Measurements from ENCODE around the gene TANGO6. TPM values are rescaled to one million over a fixed set of nuclear protein-coding genes. Genes with fewer than 3 reads are reported as not detected.

Gene TANGO6
- total and polyA plus RNA-seq, 3 experiments from 2014 or later = 19.5 to 30.3 (median 28.9) TPM

DNA sequence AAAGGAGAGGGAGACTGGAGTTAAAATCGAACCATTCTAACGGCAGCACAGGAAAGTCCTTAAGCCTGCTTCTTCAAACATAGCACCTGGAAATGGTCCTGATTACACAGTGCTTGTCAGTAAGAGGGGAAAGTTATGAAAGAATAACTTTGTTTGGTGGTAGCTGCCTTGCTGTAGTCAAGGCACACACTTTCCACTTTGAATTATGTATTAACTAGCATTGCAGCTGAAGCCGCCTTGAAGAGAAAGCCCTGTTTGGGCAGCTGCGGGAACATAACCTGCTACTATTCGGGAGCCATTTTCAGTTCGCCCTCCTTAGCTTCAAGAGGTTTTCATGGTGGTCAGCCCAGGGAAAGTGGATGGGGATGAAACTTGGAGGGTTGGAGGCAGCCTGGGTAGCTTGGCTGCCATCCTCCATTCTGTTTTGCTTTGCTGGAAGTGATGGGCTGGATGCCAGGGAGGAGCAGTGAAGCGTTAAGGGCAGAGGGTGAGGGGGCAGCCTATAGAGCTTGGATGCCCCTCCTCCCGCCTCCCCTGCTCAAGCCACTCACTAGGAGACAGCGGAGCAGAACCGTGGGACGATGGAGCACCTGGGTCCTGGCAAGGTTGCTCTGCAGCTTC lies 256.9 kb downstream of the TANGO6 start:
- ChIA-PET POLR2A (no interaction called here), CTCF (no interaction called here)
- Histone ChIP-seq H3K27me3 (ENCODE audit: insufficient read depth, low read length, poor library complexity, severe bottlenecking) (peaks cover 7% of the 10 kb centered on the region), H3K4me3 (ENCODE audit: low read length) (no peak overlapping the region), H3K36me3 (ENCODE audit: insufficient read depth, low read length) (no peaks in the 10 kb centered on the region), H3K27ac (ENCODE audit: low read depth, low read length) (no peak overlapping the region), H3K4me1 (ENCODE audit: insufficient read depth, low read length) (peaks cover under 1% of the 10 kb centered on the region), H3K9me3 (ENCODE audit: low read length) (no peaks in the 10 kb centered on the region)
- H3K36me3 Mint-ChIP-seq = peaks cover 0 to under 1% (median 0%) of the 10 kb centered on the region in 3 donors
- H3K27me3 Mint-ChIP-seq = peaks cover 15% of the 10 kb centered on the region in 2 donors
- DNase-seq = no peak
- H3K4me3 Mint-ChIP-seq = no peak overlapping the region
- H3K4me1 Mint-ChIP-seq = peaks cover under 1 to 2% (median 1%) of the 10 kb centered on the region in 3 donors
- no peaks in the 10 kb centered on the region for H3K9me3 Mint-ChIP-seq
- H3K27ac Mint-ChIP-seq = no peak overlapping the region

DNA sequence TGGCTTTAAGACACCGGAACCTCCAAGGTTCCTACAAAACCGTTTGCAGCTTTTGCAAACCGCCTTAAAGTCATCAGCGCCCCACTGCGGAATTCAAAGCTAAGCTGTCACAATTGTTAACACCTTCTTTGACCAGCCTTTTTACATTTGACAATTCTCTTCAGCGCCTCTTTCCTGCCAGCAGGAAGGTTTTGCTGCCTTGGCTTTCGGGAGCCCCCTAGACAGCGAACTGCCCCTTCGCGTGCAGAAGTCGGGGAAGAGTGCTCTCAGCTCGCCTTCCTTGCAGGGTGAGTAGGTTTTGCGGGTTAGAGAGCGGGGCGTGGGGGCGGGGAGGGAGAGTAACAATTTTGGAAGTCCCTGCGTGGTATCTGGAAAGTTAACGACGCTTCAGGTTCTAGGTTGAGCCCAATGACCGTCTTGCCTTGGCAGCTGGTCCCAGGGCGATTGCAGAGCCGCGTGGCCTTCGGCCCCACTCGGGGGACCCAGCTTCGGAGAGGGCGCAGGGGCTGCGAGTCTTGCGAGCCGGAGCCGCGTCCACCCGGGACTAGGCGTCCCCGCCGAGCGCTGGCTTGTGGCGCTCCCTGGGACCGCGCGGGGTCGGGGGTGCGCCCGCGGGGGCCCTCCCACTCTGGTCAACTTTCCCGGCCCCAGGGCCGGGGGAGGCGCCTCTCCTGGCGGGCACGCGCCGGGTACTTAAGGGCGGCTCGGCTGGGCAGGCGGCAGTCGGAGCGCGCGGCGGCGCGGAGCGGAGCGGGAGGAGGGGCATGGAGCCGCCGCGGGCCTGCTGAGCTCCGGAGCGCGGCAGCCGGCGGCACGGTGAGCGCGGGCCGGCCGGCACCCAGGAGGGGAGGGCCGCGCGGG lies 262.4 kb downstream of the TANGO6 start, which contains the start of gene HAS3:
Gene HAS3 (plus strand): TSS at position 153 of the 861 bp plus-strand sequence. CDS start 3,743 bp downstream, outside the sequence.
- Mint-ChIP-seq H3K27ac (peak within 1 kb of the TSS in 2 of 8 donors; percentile 43 to 73), H3K4me3 (peak within 1 kb of the TSS; percentile 74 to 93 (median 88)), H3K4me1 (peaks cover 13 to 22% (median 14%) of the 10 kb centered on the region in 3 donors), H3K27me3 (peaks cover 37 to 40% of the 10 kb centered on the region in 2 donors), H3K36me3 (peaks cover 3 to 17% (median 10%) of the 10 kb centered on the region in 3 donors), H3K9me3 (peaks cover 0 to 2% (median 0%) of the 10 kb centered on the region in 5 donors)
- POLR2A ChIA-PET = interaction anchor here (1.4 kb wide), 1 partner anchor 20 kb away, joined by 4 read pairs; no protein-coding TSS in a partner anchor
- Histone ChIP-seq H3K9me3 (ENCODE audit: low read length) (no peaks in the 10 kb centered on the region), H3K27me3 (ENCODE audit: insufficient read depth, low read length, poor library complexity, severe bottlenecking) (peaks cover 22% of the 10 kb centered on the region), H3K36me3 (ENCODE audit: insufficient read depth, low read length) (no peaks in the 10 kb centered on the region), H3K4me1 (ENCODE audit: insufficient read depth, low read length) (peaks cover 14% of the 10 kb centered on the region), H3K27ac (ENCODE audit: low read depth, low read length) (no peak within 1 kb of the TSS), H3K4me3 (ENCODE audit: low read length) (peak within 1 kb of the TSS; percentile 39)
- CTCF ChIA-PET = interaction anchor here (0.6 to 1.1 kb wide), 2 partner anchors 18 to 21 kb away, joined by 3 to 5 read pairs; no protein-coding TSS in a partner anchor
- DNase-seq = peak in 1 of 5 donors; percentile 17

GRCh38 chr16:69106491-69107315 lies 263.4 kb downstream of the TANGO6 start:
- peaks cover 14% of the 10 kb centered on the region for H3K4me1 ChIP-seq (ENCODE audit: insufficient read depth, low read length)
- H3K4me3 ChIP-seq (ENCODE audit: low read length) = no peak overlapping the region
- no peak overlapping the region for H3K27ac ChIP-seq (ENCODE audit: low read depth, low read length)
- Mint-ChIP-seq H3K27ac (no peak overlapping the region), H3K4me3 (peak overlapping the region in 6 of 7 donors; percentile 32 to 73 (median 58)), H3K4me1 (peaks cover 13 to 22% (median 14%) of the 10 kb centered on the region in 3 donors), H3K27me3 (peaks cover 34 to 37% of the 10 kb centered on the region in 2 donors), H3K36me3 (peaks cover 3 to 22% (median 12%) of the 10 kb centered on the region in 3 donors), H3K9me3 (peaks cover 0 to 2% (median 0%) of the 10 kb centered on the region in 5 donors)
- no peak for DNase-seq
- H3K9me3 ChIP-seq (ENCODE audit: low read length) = no peaks in the 10 kb centered on the region
- peaks cover 22% of the 10 kb centered on the region for H3K27me3 ChIP-seq (ENCODE audit: insufficient read depth, low read length, poor library complexity, severe bottlenecking)
- ChIA-PET POLR2A (interaction anchor here (1.4 kb wide), 1 partner anchor 19 kb away, joined by 4 read pairs; no protein-coding TSS in a partner anchor), CTCF (no interaction called here)
- no peaks in the 10 kb centered on the region for H3K36me3 ChIP-seq (ENCODE audit: insufficient read depth, low read length)

GRCh38 chr16:69107316-69107962 lies 264.1 kb downstream of the TANGO6 start:
- peaks cover 14% of the 10 kb centered on the region for H3K4me1 ChIP-seq (ENCODE audit: insufficient read depth, low read length)
- H3K9me3 Mint-ChIP-seq = peaks cover 0 to 2% (median 0%) of the 10 kb centered on the region in 5 donors
- peaks cover 22% of the 10 kb centered on the region for H3K27me3 ChIP-seq (ENCODE audit: insufficient read depth, low read length, poor library complexity, severe bottlenecking)
- no peaks in the 10 kb centered on the region for H3K9me3 ChIP-seq (ENCODE audit: low read length)
- H3K36me3 ChIP-seq (ENCODE audit: insufficient read depth, low read length) = no peaks in the 10 kb centered on the region
- peaks cover 35 to 37% of the 10 kb centered on the region in 2 donors for H3K27me3 Mint-ChIP-seq
- POLR2A ChIA-PET = no interaction called here
- no peak for DNase-seq
- H3K4me3 ChIP-seq (ENCODE audit: low read length) = no peak overlapping the region
- H3K27ac ChIP-seq (ENCODE audit: low read depth, low read length) = no peak overlapping the region
- H3K36me3 Mint-ChIP-seq = peaks cover 3 to 25% (median 12%) of the 10 kb centered on the region in 3 donors
- CTCF ChIA-PET = no interaction called here
- peak overlapping the region in 6 of 7 donors; percentile 32 to 66 (median 58) for H3K4me3 Mint-ChIP-seq
- no peak overlapping the region for H3K27ac Mint-ChIP-seq
- peaks cover 13 to 22% (median 14%) of the 10 kb centered on the region in 3 donors for H3K4me1 Mint-ChIP-seq

DNA sequence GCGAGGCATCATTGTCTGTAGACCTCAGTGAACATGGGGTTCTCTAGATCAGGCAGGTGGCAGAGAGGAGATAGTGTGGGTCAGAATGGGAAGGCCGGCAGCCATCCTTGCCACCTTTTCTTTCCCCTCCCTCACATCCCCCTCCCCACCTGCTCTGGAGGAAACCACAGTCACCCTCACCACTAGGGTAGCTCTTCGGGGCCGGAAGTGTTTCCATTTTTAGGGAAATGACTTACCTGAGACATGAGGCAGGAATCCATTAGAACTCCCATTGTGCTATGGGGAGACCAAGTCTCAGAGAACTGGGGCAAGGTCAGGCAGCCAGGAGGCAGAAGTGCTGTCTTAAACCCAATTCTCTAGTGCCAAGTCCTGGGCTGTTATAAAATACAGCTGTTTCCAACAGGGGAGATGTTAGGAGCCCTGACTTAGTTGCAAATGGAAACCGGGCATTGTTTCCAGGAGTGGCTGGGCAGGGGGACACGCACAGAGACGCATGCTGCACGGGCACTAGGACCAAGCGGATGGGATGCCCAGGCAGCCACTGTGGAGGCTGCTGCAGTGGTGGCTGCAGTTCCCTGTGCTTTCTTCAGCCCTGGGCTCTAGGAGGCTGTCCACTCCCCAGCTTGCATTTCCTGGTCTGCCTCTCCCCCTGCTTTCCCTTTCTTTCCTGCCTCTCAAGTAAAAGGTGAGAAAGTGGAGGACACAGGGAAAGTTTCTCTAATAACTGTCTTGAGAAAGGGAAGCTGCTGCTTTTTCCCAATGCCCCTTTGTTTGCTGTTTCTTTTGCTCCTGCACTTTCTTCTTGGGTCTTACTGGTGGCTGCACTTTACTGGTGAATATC lies 265.0 kb downstream of the TANGO6 start:
- Mint-ChIP-seq H3K36me3 (peaks cover 3 to 28% (median 12%) of the 10 kb centered on the region in 3 donors), H3K4me3 (peak overlapping the region in 6 of 7 donors; percentile 20 to 74 (median 52)), H3K27me3 (peaks cover 29 to 31% of the 10 kb centered on the region in 2 donors), H3K9me3 (peaks cover 0 to 2% (median 0%) of the 10 kb centered on the region in 5 donors), H3K4me1 (peaks cover 13 to 27% (median 14%) of the 10 kb centered on the region in 3 donors), H3K27ac (no peak overlapping the region)
- ChIA-PET POLR2A (no interaction called here), CTCF (interaction anchor here (1.0 kb wide), 1 partner anchor 14 kb away, joined by 3 read pairs; no protein-coding TSS in a partner anchor)
- Histone ChIP-seq H3K36me3 (ENCODE audit: insufficient read depth, low read length) (no peaks in the 10 kb centered on the region), H3K27me3 (ENCODE audit: insufficient read depth, low read length, poor library complexity, severe bottlenecking) (peaks cover 22% of the 10 kb centered on the region), H3K4me3 (ENCODE audit: low read length) (no peak overlapping the region), H3K27ac (ENCODE audit: low read depth, low read length) (no peak overlapping the region), H3K9me3 (ENCODE audit: low read length) (no peaks in the 10 kb centered on the region), H3K4me1 (ENCODE audit: insufficient read depth, low read length) (peaks cover 14% of the 10 kb centered on the region)
- DNase-seq = no peak

DNA sequence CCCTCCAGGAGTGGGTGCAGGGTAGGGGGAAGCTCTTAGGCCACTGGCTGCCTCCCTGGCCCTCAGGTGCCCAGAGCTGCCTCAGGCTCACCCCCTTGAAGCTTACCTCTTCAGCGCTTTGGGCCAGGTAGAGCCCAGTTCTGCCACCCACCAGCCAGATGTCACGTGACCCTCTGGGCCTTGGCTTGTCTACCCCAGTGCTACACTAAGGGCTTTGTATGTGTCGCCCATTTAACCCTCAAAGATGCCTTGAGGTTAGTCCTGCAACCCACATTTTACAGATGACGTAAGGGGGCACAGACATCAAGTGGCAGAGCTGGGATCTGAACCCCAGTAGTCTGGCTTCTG lies 265.5 kb downstream of the TANGO6 start:
- Mint-ChIP-seq H3K36me3 (peaks cover 4 to 33% (median 12%) of the 10 kb centered on the region in 3 donors), H3K4me1 (peaks cover 13 to 27% (median 14%) of the 10 kb centered on the region in 3 donors), H3K27ac (no peak overlapping the region), H3K4me3 (peak overlapping the region in 3 of 7 donors; percentile 19 to 56 (median 20)), H3K27me3 (peaks cover 29 to 31% of the 10 kb centered on the region in 2 donors), H3K9me3 (peaks cover 0 to 2% (median 0%) of the 10 kb centered on the region in 5 donors)
- H3K4me3 ChIP-seq (ENCODE audit: low read length) = no peak overlapping the region
- peaks cover 22% of the 10 kb centered on the region for H3K27me3 ChIP-seq (ENCODE audit: insufficient read depth, low read length, poor library complexity, severe bottlenecking)
- no peak for DNase-seq
- no peak overlapping the region for H3K27ac ChIP-seq (ENCODE audit: low read depth, low read length)
- CTCF ChIA-PET = interaction anchor here (1.0 kb wide), 1 partner anchor 14 kb away, joined by 3 read pairs; no protein-coding TSS in a partner anchor
- POLR2A ChIA-PET = no interaction called here
- no peaks in the 10 kb centered on the region for H3K36me3 ChIP-seq (ENCODE audit: insufficient read depth, low read length)
- H3K4me1 ChIP-seq (ENCODE audit: insufficient read depth, low read length) = peaks cover 14% of the 10 kb centered on the region
- H3K9me3 ChIP-seq (ENCODE audit: low read length) = no peaks in the 10 kb centered on the region
